HG03378 (cell line): ENCODE results near the gene AKAP10.
"Not testable (repeated sequence)": the region's sequence is repeated elsewhere in the genome, so short reads cannot be mapped to it uniquely, and the experiment has no call there.

Source experiments
- ATAC-seq: cut with Tn5 transposase; IDR thresholded peaks from one replicate; pipeline ENCODE4 v1.9.1; 2021; ENCODE audit warnings: mild to moderate bottlenecking, moderate library complexity; ENCODE audit not compliant: unreplicated experiment

Gene AKAP10

DNA sequence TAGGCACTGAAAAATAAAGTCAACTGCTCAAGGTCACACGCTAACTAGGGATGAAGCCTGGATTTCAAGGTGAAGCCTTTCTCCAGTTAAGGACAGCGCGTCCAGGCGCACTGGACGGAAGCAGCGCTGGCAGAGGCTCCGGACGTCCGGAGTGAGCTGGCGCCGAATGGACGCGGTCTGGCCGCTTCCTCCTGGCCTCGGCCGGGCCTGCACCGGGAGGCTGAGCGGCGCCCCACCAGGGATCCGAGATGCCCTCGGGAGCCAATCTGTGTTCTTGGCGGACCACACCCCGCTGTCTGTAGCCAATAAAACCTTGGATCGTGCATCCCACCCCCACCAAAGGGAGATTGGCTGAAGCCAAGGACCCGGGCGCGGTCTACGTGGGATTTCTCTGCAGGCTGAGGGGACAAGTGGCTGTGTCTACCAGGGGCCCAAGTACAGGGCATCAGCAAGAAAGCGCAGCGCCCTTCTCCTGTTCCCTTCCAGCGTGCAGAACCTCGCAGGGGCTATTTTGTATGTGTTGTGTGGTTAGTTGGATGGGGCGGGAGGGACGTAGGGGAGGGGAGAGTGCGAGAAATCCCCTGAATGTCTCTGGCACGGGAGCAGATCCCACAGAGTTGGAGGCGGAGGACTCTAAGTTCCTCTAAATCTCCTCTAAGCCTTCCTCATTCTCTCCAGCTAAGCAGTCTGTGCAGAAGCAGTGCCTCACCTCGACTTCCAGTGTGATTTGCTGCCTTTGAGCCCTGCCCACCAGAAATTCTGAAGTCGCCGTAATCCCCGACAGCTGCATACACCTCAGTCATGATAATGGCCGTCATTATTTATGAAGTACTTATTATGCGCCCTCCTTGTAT lies 2.5 kb upstream of the AKAP10 start:
- ATAC-seq, result no peak

DNA sequence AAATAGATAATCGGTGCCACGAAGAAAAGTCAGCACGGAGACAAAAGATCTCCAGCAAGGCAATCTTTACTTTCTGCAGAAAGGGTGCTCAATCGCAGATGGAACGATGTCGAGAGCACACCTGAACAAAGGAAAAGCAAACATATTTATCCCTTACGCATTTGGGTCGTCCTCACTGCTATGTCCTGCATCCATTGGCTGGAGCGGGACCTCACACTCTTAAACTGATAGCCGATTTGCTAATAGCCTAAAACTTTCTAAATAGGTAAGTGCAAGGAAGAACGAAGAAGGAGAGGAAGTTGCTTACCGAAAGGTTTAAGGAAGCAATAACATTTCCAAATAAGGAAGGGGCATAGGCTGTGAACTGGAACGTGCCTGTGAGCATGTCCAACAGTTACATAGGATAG lies 1.2 kb upstream of the AKAP10 start:
- no peak for ATAC-seq

DNA sequence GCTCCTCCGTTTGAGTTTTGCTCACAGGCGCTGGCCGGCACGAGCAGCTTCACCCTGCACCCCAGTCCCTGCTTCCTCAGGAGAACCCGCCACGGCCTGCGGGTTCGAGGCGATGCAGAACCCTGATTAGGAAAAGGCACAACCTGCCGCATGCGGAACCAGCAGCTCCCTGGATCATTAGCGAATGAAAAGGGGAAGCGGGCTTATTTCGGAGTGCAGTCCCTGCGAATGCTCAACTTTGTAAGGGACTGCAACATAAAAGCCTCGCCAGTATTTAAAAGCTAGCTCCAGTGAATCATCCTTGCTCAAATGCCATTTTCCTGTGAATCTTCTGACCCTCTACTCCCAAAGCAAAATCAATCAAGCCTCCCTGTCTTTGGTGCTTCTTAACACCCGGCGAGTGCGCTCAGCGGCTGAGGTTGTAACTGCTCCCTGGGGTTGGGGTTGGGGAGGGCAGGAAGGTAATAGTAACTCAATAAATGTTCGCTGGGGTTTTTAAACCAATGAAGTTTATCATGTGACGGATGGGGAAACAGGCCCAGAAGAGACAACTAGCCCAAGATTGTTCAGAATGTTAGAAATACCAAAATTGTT lies 678 bp upstream of the AKAP10 start:
- ATAC-seq, result peak; percentile 29

DNA sequence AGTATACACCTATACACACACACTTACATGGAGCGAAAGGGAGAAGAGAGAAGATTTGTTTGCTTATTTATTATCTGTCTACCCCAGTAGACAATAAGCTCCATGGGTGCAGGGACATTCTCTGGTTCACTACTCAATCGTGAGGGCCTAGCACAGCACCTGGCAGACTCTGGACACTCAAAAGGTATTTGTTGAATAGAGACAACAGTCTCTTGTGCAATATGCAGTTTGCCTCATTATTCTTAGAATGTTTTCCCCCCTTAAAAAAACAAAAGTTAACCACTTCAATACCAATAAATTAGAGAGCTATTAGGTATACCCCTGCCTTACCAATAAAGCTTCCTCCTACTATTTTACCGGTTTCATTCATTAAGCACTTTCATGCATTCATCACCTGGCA lies 2.0 kb downstream of the AKAP10 start:
- ATAC-seq, result no peak

DNA sequence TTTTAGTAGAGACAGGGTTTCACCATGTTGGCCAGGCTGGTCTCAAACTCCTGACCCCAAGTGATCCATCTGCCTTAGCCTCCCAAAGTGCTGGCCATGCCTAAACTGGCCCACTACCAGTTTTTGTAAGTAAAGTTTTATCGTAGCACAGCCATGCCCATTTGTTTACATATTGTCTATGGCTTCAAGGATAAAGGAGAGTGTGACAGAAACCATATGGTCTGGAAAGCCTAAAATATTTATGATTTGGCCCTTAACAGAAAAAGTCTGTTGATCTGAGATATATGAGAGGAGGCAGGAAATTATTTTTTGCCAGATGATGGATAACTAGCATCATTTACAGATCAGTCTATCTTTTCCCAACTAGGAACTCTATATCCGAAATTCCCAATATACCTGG lies 4.5 kb downstream of the AKAP10 start:
- no peak for ATAC-seq

DNA sequence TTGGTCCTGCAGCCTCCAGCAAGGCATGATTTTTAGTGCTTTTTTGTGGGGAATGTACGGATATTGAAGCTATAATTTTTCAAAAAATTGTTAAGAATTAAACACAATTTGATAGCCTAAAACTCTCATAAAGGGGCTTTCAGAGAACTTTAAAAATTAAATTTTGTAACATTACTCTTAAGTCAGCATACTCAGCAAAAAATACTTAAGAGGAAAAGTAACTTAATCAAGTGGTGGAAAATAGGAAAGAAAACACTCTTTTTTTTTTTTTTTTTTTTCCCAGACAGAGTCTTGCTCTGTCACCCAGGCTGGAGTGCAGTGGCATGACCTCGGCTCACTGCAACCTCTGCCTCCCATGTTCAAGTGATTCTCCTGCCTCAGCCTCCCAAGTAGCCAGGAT lies 14.7 kb downstream of the AKAP10 start:
- not testable (repeated sequence) for ATAC-seq

DNA sequence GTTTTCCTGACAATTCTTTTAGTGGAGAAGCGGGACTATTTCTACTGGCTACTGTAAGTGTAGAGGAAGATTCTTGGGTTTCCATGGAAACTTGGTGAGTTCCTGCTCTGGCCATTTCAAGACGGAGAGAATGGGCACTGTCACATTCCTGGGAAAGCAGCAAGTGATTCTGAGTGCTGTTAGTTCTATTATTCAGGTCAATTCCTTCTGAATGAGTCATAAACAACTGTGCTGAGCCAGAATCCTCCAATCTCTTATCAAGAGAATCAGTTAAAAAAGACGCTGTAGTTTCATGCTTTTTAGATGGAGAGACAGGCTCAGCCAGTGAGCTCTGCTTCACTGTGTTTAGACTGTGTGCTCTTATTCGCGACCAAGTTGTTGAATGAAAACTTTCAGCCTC lies 19.6 kb downstream of the AKAP10 start:
- ATAC-seq, result no peak

DNA sequence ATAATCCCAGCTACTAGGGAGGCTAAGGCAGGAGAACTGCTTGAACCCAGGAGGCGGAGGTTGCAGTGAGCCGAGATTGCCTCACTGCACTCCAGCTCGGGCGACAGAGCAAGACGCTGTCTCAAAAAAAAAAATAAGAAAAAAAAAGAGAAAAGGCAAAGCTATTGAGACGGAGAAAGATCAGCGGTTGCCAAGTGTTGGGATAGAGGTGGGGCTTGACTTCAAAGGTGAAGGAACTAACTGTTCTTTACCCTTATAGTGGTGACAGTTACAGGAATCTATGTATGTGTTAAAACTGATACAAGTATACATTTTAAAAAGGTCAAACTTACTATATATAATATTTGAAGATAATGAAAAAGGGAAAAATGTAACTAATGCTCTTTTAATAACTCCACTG lies 22.5 kb downstream of the AKAP10 start:
- no peak for ATAC-seq

DNA sequence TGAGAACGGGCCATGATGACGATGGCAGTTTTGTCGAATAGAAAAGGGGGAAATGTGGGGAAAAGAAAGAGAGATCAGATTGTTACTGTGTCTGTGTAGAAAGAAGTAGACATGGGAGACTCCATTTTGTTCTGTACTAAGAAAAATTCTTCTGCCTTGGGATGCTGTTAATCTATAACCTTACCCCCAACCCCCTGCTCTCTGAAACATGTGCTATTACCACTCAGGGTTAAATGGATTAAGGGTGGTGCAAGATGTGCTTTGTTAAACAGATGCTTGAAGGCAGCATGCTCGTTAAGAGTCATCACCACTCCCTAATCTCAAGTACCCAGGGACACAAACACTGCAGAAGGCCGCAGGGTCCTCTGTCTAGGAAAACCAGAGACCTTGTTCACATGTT lies 26.2 kb downstream of the AKAP10 start:
- not testable (repeated sequence) for ATAC-seq

DNA sequence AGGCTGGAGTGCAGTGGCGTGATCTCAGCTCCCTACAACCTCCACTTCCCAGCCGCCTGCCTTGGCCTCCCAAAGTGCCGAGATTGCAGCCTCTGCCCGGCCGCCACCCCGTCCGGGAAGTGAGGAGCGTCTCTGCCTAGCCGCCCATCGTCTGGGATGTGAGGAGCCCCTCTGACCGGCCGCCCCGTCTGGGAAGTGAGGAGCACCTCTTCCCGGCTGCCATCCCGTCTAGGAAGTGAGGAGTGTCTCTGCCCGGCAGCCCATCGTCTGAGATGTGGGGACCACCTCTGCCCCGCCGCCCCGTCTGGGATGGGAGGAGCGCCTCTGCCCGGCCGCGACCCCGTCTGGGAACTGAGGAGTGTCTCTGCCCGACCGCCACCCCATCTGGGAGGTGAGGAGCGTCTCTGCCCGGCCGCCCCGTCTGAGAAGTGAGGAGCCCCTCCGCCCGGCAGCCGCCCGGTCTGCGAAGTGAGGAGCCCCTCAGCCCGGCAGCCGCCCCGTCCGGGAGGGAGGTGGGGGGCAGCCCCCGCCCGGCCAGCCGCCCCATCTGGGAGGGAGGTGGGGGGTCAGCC lies 26.9 kb downstream of the AKAP10 start:
- not testable (repeated sequence) for ATAC-seq

DNA sequence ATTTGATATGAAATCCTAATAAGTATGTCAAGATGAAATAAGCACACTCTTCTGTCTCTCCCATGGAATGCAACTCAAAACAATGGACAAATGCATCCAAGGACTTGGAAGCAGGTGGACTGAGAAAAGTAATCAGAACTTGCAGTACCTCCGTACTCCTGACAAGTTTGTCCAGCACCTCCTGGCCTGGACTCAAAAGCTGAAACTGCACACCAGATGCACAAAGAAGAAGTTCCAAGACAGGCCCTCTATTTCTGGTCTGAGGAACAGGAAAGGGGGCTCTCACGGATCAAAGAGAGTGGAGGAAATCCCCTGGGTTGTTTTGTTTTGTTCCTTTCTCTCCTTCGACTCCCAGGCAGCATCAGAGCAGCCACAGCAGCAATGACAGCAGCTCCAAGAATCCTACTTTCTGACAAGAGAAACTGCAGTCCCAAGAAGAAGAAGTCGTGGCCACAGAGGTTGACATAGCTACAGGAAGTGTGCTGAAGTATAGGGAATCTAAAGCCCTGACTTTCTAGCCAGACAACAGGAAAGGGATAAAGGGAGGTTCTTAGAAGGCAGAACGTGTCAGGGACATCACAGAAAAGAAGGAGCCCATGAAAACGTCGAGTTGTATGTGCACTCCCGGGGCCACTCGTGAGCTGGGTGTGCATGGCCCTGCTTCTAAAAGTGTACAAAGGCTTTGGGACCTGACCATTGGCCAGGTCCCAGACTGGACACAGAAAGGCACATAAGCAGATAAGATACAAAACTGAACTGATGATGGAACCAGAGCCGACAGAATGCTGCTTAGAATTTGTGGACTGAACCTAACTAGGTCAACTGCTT lies 29.3 kb downstream of the AKAP10 start:
- no peak for ATAC-seq

DNA sequence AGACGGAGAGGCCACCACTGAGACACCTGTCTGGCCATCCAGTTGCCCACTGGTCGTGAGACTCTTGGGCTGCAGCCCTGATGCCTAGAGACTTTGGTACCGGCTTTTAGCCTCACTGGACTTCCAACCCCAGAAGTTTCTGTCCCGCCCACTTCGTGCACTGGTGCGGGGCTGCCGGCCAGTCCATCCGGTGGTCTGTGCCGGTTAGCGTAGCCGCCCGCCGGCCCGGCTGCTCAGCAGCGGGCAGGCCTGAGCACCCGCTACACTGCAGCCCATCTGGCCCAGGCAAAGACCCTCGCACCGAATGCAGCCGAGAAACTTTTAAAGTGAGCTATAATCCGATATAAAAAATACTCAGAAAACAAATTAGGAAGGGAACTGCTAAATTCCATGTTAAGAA lies 30.7 kb downstream of the AKAP10 start:
- no peak for ATAC-seq

DNA sequence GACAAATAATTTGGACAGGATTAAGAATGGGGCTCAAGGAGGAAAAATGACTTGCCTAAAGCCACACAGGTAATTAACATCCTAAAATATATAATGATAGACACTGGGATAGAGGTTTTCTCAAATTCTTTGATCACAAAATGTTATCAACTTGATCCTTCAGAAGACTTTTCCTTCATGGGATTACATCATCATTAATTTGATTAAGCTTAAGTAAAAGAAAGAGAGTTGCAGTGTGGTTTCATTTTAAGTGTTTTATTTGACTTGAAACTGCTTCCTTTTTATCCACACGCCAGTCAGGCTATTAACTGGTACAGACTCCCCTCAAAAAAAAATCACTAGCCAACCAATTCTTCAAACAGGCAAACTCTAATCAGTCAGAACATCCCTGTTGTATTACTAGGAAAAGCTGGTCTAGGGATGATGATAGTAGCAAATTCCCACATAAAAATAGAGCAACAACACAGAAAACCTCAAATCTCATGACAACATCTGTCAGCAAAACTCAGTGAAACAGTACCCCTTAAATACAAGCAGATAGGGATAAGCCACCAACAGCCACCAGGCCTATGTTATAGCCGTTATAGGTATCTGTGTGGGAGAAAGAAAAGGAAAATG lies 32.5 kb downstream of the AKAP10 start:
- no peak for ATAC-seq

DNA sequence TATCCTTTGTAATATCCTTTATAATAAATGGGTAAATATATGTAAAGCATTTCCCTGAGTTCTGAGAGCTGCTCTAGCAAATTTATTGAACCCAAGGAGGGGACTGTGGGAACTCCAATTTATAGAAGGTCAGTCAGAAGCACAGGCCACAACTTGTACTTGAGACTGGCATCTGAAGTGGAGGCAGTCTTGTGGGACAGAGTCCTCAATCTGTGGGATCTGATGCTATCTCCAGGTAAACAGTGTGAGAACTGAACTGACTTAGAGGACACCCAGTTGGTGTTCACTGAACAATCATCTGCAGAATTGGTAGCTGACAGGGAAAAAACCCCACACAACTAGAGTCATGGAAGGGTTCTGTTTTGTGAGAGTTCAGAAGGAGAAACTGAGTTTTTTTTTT lies 34.0 kb downstream of the AKAP10 start:
- ATAC-seq, result no peak

DNA sequence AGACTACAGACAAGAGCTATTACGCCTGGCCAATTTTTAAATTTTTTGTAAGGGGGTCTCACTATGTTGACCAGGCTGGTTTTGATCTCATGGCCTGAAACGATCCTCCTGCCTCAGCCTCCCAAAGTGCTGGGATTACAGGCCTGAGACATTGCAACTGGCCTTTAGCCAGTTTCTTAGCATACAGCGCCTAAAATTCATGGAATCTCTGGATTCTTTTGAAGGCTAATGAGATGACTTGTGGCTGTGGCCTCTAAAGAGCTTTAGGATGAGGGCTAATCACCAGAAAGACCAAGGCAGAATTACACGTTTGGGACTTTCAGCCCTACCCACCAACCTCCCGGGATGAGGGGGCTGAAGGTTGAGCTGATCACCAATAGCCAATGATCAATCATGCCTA lies 34.6 kb downstream of the AKAP10 start:
- ATAC-seq, result no peak

DNA sequence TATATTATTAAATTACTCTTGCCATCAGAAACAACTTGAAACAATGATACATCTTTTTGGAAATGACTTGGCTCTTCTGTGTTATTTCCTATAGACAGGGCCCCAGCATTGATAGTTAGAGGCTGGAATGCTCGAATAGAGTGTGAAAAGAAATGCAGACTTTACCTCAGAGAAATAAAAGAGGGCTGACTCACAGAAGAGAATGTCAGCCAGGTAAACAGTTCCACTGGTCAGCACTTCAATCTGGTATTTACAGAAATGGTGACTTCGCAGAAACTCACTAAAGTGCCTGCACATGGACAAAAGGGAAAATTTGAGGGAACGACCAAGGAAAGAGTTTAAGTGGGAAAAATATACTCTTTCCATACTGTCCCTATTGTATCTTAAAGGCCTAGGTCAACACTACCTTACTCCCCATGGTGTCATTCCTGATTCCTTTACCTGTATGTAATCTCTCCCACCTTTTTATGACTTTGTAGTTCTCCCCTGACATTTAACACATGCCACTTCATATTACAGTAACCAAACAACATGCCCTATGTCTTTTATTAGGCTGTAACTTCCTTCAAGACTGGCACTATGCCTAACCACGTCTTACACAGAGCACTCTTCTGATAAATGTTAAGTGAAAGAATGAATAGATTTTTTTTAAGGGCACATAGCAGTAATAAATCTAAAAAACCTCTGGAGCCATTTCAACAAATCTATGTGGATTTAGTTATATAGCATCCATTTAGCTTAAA lies 36.7 kb downstream of the AKAP10 start:
- ATAC-seq, result no peak

DNA sequence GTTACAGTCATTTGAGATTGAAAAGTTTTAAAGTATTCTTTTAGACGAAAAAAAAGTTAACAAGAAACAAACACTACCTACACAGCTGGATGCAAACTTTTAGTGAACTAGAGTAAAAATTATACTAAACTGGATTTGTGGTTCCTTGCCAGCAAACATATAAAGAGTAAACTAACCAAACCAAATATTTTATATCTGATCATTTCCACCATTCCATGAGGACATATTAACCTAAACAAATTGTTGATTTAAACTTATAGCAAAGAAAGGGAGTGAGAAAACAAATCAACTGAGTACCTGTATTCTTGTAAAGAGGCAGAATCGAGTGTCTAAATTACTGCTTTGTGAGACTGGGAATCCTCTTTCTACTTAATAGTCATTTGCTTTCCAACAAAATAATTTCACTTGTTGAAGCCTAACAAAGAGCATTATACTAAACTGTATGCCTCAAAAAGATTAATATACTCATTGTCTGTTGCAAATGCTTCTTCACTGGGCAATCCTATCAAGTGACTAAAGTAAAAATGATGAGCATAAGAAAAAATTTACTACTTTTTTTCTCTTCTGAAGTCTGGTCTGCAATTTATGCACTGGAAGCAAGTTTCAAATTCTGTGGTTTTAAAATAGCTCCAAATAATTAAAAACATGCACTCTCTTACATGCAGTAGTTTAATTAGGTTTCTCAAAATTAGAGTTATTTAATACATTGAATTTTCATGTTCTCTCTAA lies 37.5 kb downstream of the AKAP10 start:
- ATAC-seq, result no peak

DNA sequence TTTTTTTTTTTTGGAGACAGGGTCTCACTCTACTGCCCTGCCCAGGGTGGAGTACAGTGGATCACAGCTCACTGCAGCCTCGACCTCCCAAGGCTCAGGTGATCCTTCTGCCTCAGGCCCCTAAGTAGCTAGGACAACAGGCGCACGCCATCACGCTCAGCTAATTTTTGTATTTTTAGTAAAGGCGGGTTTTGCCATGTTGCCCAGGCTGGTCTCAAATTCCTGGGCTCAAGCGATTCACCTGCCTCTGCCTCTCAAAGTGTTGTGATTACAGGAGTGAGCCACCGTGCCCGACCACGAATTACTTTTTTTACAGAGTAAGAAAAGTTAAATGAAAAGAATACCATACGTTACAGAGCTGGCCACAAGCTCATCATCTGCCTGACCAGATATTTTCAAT lies 38.9 kb downstream of the AKAP10 start:
- ATAC-seq, result no peak

DNA sequence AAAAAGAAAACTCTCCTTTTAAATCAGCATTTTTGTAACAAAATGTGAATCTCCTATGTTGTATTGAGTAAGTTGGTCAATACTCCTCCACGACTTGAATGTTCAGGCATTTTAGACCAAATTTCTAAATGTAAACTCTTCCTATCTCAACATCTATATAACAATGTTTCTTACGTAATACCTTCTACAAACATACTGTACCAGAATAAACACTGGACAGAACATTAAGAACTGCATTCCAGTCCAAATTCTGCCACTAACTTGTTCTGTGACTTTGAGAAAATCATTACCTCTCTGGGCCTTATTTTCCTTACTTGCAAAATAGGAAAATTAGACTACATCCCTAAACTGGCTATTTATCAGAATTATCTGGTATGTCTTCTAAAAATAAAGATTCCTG lies 40.1 kb downstream of the AKAP10 start:
- ATAC-seq, result no peak

DNA sequence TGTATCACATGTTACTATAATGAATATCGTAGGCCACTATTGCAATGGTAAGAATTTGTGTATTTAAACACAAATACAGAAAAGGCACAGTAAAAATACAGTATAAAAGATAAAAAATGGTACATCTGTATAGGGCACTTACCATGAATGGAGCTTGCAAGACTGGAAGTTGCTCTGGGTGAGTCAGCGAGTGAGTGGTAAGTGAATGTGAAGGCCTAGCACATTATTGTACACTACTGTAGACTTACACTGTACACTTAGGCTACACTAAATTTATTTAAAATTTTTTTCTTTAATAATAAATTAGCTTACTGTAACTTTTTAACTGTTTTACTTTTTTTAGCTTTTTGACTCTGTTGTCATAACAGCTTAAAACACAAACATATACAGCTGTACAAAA lies 42.5 kb downstream of the AKAP10 start:
- no peak for ATAC-seq
